Stimulated activated CD4-positive, alpha-beta T cell treated with anti-CD3 and anti-CD28 coated beads, Interleukin-2, amount 100 ng/mL, for 24 hours (primary cell): ENCODE data around the gene PLEKHM1.

Experiments
- DNase-seq, 2 donors: peaks; one replicate each; pipeline ENCODE4 v3.0.0-alpha.2; 2020

PLEKHM1 gene

GRCh38 chr17:45425125-45425983 lies 65.2 kb downstream of the PLEKHM1 start:
- DNase-seq = no peak

GRCh38 chr17:45424769-45425124 lies 65.8 kb downstream of the PLEKHM1 start:
- DNase-seq = no peak

GRCh38 chr17:45423975-45424335 lies 66.6 kb downstream of the PLEKHM1 start:
- no peak for DNase-seq

DNA sequence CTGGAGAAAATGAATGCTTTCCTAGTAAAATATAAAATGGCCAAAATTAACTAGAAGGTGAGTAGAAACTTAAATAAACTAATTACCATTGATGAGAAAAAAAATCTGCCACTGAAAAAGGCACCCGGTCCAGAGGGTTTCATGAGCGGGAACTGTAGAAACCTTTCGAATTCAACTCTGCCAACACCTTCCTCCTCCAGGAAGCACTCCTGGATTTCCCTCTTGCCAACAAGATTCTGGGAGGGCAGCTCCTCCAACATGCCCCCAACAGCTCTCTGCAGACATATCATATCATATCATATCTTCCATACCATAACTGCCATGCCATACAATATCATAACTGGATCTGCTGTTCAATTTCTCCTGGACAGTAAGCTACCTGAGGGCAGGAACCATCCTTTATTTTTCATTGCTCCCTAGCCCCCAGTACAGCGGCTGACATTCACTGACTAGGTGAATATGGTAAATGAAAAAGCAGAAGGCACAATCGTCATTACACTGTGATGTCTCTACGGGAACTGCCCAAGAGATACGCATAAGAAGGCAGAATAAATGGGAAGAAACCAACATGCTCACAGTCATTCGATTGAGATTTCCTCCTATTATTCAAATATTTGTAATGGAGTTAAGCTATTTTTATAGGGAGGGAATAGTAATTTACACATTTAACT lies 67.1 kb downstream of the PLEKHM1 start:
- DNase-seq = no peak

- no peak for DNase-seq
Measured at GRCh38 chr17:45414990-45415881, 75.3 kb downstream of the PLEKHM1 start.

DNA sequence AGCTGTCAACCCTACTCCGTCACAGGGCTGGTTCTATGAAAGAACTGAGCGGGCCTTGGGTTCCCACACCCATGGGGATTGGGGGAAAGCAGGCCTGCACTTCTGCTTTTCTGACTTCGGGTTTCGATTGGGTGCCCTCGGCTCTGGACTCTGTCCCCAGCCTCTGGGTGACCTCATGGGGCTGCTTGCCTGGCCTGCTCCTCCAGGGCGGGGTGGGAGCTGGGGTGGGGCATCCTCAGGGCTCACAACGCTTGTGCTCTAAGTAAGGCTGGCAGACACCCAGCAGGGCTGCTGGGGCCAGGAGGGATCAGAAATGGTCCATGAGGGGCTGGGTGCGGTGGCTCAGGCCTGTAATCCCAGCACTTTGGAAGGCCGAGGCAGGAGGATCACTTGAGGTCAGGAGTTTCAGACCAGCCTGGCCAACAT lies 77.0 kb downstream of the PLEKHM1 start:
- DNase-seq = no peak

DNA sequence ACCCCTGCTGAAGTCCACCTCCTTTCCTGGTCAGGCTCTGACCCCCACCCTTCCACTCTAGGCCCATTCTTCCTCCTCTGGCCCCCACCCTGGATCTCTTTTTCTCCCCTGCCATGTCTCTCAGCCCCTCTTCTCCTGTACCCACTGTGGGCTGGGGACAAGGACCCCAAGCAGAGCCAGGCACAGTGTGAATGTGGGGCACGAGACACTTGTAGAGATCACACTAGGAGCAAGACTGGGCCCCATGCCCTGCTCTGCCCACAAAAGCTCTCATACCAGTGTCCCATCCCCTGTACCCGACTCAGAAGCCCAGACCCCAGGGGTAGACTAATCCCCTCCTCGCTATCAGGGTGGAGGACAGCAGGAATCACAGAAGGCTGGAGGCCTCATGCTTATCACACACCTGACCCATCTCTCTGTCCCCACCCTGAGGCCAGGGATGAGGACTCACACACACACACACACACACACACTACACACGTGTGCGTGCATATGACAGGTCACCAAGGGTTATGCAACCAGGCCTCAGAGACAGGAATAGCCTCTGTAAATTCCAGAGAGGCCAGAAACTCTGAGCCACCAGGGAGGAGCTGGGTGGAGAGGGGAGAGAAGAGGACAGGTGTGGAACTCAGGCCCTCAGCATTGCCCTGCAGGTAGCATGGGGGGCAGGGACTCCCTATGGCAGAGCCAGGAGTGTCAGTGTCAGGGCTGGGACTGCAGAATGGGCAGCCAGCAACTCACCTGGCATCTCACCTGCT lies 79.0 kb downstream of the PLEKHM1 start:
- DNase-seq = no peak

GRCh38 chr17:45410144-45411091 lies 80.1 kb downstream of the PLEKHM1 start:
- peak; percentile 66 to 70 for DNase-seq

GRCh38 chr17:45409659-45410076 lies 80.9 kb downstream of the PLEKHM1 start:
- no peak for DNase-seq

DNA sequence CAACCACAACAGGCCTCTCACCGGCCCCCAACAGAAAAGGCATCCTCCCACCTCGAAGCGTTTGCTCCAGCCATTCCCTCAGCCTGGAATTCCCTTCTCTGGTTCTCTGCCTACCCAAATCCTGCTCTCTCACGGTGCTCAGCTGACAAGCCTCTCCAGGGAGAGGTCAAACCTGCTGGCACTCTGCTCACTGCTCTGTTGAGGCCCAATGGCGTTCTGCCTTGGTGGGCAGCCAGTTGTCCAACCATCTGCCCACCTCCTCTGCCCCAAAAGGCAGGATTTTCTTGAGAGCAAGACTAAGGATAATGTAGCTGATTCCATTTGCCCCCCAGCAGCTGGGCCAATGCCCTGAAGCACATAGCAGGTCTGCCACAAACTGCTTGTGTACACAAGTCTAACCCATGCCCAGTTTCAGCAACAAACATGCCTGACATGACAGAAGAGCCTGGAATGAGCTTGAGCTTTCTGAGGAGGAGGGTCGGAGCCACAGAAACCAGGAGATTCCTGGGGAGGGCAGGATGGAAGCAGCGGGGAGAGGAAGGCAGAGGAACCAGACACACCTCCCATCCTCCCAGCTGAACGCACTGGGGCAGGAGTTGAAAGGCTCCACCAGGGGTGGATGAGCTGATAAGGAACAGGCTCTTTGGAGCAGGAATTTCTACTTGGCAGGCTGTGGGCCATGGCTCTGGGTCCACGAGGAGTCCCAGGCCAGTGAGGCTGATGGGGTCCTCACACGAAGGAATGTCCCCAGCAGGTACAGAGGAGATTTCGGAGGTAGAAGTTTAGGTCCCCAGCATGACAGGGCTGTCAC lies 81.7 kb downstream of the PLEKHM1 start:
- no peak for DNase-seq

DNA sequence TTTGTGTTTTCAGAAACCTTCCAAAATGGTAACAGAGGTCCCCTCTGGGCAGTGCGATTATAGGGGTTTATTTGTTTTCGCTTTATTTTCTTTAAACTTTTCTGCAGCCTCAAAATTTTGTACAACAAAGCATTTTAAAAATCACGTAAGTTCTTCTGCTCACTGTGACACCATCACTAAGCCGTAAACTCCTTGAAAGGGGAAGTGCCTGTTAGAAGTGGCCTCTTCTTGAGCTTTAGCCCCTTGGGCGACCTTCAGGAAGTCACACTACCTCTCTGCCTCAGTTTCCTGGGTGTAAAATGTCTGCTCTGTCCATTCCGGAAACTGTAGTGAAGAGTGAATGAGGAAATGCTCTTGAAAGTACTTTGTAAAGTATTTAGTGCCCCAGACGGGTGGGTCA lies 84.4 kb downstream of the PLEKHM1 start:
- DNase-seq = no peak

GRCh38 chr17:45405250-45406086 lies 85.1 kb downstream of the PLEKHM1 start:
- DNase-seq = peak in 1 of 2 donors; percentile 20

DNA sequence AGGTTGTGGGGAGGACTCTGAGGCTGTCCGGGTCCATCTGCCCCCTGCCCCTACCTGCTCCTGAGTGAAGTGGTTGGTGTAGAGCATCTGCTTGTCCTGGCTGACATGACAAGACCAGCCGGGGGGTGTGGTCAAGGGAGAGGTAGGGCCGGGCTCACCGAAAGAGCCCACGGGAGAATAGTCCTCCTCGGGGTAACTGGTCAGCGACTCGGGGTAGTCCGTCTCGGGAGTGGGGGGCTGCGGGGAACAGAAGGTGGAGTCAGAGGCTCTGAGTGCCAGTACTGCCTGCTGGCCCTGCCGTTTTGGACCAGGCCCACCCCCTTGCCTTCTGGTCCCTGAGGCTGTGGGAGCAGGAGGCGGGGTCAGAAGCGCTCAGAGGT lies 85.7 kb downstream of the PLEKHM1 start:
- DNase-seq = no peak

GRCh38 chr17:45403906-45404490 lies 86.5 kb downstream of the PLEKHM1 start:
- DNase-seq = no peak

DNA sequence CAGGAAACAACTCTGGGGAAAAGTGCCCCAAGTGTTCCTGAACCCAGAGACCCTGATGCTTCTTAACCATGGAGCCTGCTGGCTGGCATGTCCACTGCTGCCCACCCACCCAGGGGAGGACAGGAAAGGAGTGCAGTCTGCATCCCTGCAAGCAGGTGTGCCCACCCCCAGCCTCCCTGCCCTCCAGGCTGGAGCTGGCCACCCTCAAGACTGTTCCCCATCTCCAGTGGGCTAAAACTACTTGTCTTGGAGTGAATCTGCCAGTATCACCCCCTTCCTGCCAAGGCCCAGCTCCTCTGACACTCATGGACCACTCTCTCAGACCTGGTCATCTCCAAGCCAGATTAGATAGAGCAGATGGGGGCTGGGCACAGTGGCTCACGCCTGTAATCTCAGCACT lies 87.6 kb downstream of the PLEKHM1 start:
- DNase-seq = no peak

GRCh38 chr17:45398800-45399199 lies 91.7 kb downstream of the PLEKHM1 start:
- no peak for DNase-seq

DNA sequence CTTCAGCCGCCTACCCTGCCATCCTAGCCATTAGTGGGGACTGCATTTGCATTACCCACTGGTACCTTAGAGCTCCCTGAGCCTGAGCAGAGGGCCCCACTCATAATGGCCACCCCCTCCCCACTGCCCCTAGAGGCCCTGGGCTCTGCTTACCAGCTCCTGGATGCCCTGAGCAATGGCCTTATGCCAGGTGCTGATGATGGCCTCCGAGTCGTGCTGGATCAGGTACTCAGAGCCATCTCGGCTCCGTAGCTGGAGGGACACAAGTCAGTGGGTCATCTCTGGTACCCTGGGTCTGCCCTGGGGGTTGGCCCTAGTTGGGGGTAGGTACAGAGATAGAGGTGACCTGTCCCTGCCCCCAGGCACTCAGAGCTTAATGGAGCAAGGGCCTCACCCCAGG lies 92.7 kb downstream of the PLEKHM1 start:
- no peak for DNase-seq

GRCh38 chr17:45396496-45397205 lies 93.9 kb downstream of the PLEKHM1 start:
- DNase-seq = no peak
